CMK (cell line): ENCODE data around the gene GAPVD1.
"Not testable (repeated sequence)": the region's sequence is repeated elsewhere in the genome, so short reads cannot be mapped to it uniquely, and the experiment has no call there.

Experiments used
- DNase-seq: peaks from one replicate; pipeline ENCODE4 v3.0.0-alpha.2; 2010; ENCODE audit warnings: low read depth

The GAPVD1 gene

GRCh38 chr9:125261501-125262293, at the start of gene GAPVD1:
Gene GAPVD1, plus strand, starts transcription at chr9:125261826. Its CDS starts 37,096 bp downstream, at chr9:125298922.
- DNase-seq: peak; percentile 92

GRCh38 chr9:125214186-125214585, 47.4 kb upstream of the GAPVD1 start:
- DNase-seq: no peak

GRCh38 chr9:125218621-125219020, 43.0 kb upstream of the GAPVD1 start:
- no peak for DNase-seq

- not testable (repeated sequence) for DNase-seq
These were observed 36.8 kb upstream of the GAPVD1 start for GRCh38 chr9:125224858-125225257.

GRCh38 chr9:125227761-125228160, 33.9 kb upstream of the GAPVD1 start:
- DNase-seq: no peak

GRCh38 chr9:125233678-125234077, 27.9 kb upstream of the GAPVD1 start:
- DNase-seq: no peak

GRCh38 chr9:125234099-125234498, 27.5 kb upstream of the GAPVD1 start:
- not testable (repeated sequence) for DNase-seq

GRCh38 chr9:125235804-125236519, 25.7 kb upstream of the GAPVD1 start:
- no peak for DNase-seq

GRCh38 chr9:125236520-125237159, 25.0 kb upstream of the GAPVD1 start:
- DNase-seq: not testable (repeated sequence)

- no peak for DNase-seq
These were observed 23.3 kb upstream of the GAPVD1 start for GRCh38 chr9:125238127-125238914.

- no peak for DNase-seq
These were observed 22.6 kb upstream of the GAPVD1 start for GRCh38 chr9:125238915-125239446.

GRCh38 chr9:125239631-125240597, 21.7 kb upstream of the GAPVD1 start:
- DNase-seq: no peak

GRCh38 chr9:125240649-125240999, 21.0 kb upstream of the GAPVD1 start:
- no peak for DNase-seq

- DNase-seq: peak; percentile 98
These were observed 20.4 kb upstream of the GAPVD1 start, which contains the start of gene HSPA5 for GRCh38 chr9:125241000-125241862. Gene HSPA5, minus strand, starts transcription at chr9:125241343. Its CDS starts 217 bp downstream, at chr9:125241126.

- DNase-seq: no peak
These were observed 19.5 kb upstream of the GAPVD1 start for GRCh38 chr9:125241863-125242739.

GRCh38 chr9:125243792-125244260, 17.8 kb upstream of the GAPVD1 start:
- DNase-seq: no peak

GRCh38 chr9:125246261-125246667, 15.4 kb upstream of the GAPVD1 start:
- DNase-seq: no peak

GRCh38 chr9:125254231-125254630, 7.4 kb upstream of the GAPVD1 start:
- no peak for DNase-seq
